ENCODE results near the gene HIPK3.
A peak's percentile ranks its signal among the peaks of the same experiment; 100 is the strongest.
"Not testable (repeated sequence)": the region's sequence is repeated elsewhere in the genome, so short reads cannot be mapped to it uniquely, and the experiment has no call there.

HIPK3 gene

DNA sequence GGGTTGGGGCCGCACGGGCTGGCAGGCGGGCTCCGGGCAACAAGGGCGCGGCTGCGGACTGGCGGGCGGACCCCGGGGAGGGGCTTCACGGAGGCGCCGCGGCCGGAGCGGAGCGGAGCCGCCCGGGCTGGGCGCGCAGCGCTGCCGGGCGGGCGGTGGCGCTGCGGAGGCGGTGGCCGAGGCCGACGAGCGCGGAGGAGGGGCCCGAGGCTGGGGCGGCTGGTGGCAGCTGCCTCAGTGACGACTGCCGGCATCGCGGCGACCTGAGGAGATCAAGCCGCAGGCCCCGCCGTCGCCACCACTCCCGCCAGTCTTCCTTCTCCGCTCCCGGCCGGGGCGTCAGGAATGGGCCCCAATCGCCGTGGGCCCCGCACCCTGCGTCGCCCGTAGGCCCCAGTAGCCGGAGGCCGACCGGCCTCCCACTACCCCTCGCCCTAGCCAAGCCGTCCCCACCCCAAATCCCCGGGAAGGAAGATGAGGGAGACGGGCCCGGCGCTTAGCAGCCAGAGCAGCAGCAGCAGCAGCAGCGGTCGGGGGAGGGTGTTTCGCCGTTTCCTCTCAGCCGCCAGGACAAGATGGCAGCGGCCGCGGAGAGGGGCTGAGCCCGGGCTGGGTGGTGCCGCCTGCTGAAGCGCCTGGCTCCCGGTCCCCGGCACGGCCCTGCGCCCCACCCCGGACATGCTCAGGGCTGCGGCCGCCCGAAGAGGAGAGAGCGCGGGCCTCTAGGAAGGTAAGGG, at the start of gene HIPK3:
Gene HIPK3 (plus strand): TSS at position 222 of the 737 bp plus-strand sequence.
- DNase-seq: peak; percentile 77 to 82

DNA sequence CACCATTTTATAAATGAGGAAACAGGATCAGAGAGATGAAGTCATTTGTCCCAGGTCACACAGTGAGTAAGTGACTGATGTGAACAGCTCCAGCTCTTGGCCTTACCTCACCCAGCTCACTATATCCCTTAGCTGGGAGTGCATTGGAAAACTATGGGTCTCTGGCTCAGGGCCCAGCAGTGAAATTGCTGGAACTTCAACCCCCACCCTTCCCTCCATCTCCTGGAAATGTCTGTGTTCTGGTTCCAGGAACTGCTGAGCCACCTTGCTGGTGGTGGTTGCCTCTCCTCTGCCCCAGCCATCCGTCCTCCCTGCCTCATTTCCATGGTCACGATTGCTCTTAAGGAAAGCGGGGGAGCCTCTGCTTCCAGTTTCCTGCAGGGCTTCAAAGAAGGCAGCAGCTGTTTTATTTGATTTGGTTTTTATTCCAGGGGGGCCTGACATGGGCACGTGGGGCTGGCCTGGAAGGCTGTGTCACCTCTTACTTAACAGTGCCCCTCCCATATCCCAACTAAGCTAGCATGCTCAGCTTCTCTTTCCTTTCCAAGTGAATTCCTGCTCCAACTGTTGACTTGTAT, 49.7 kb upstream of the HIPK3 start:
- DNase-seq: peak in 1 of 2 donors; percentile 51

DNA sequence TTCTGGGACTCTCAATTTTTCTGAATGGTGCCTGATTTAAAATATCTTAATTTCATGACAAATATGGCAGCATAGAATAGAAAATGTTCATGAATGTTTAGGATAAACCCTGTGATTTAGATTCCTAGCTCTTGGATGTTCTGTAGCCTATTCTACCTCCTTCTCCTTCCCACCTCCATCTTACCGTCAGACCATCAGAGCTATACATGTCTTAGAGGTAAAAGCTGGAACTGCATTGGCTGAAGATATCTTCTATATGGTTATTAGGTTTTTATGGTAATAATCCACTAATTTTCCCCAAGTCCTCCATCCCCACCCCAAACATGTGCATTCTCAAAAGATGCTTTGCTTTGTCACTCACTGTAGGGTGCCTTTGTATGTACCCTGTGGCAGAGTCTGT, 49.0 kb upstream of the HIPK3 start:
- DNase-seq: no peak

- peak; percentile 86 to 87 for DNase-seq
These were observed 46.0 kb upstream of the HIPK3 start for GRCh38 chr11:33211153-33211552.

- peak; percentile 75 to 77 for DNase-seq
These were observed 45.6 kb upstream of the HIPK3 start for GRCh38 chr11:33211580-33211979.

- peak; percentile 79 to 96 for DNase-seq
These were observed 43.0 kb upstream of the HIPK3 start for GRCh38 chr11:33214187-33214586.

DNA sequence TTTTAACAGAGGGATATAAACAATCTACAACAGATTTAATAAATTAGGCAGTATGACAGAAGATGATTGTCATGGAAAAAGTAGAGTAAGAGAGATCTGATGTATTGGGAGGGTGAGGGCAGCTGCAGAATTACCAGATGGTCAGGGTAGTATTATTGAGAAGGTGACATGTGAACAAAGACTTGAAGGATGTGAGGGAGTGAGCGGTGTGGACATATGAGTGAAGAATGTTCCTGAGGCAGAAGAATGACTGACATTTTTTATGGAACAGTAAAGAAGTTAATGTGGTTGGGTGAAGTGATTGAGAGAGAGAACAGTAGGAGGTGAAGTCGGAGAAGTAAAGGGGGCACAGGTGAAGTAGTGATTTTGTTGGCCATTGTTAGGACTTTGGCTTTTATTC, 42.4 kb upstream of the HIPK3 start:
- DNase-seq: no peak

GRCh38 chr11:33216676-33217075, 40.5 kb upstream of the HIPK3 start:
- DNase-seq: not testable (repeated sequence)

GRCh38 chr11:33222052-33222750, 35.0 kb upstream of the HIPK3 start:
- DNase-seq: peak in 1 of 2 donors; percentile 34

- peak; percentile 35 to 54 for DNase-seq
These were observed 31.8 kb upstream of the HIPK3 start for GRCh38 chr11:33225371-33225770.

- DNase-seq: peak; percentile 61 to 70
These were observed 29.5 kb upstream of the HIPK3 start for GRCh38 chr11:33227578-33228261.

DNA sequence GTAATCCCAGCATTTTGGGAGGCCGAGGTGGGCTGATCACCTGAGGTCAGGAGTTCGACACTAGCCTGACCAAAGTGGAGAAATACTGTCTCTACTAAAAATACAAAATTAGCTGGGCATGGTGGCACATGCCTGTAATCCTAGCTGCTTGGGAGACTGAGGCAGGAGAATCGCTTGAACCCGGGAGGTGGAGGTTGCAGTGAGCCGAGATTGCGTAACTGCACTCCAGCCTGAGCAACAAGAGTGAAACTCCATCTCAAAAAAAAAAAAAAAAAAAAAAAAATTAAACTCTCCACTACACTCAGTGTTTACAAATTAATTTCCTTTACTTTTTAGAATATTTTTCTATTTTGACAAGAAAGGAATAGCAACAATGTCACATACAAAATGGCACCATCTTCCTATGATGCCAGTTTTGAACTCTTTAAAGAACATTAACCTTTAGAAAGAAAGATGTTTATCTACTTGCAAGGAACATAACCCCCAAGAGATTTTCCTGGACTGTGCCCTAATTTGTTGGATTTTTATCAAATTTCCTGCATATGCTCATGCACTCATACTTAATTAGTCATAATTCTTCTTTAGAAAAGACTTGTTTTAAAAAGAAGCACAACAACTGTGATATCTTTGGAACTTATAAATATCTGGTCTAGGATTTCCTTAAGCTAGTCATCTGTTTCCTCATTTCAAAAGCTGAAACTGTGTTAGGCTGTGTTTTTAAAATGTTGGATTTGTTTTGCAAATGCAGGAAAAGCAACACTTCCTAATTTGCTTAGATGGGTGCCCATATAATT, 22.6 kb upstream of the HIPK3 start:
- DNase-seq: peak; percentile 35 to 48

GRCh38 chr11:33237039-33237597, 20.1 kb upstream of the HIPK3 start:
- DNase-seq: no peak

- no peak for DNase-seq
These were observed 14.6 kb upstream of the HIPK3 start for GRCh38 chr11:33242575-33242974.

DNA sequence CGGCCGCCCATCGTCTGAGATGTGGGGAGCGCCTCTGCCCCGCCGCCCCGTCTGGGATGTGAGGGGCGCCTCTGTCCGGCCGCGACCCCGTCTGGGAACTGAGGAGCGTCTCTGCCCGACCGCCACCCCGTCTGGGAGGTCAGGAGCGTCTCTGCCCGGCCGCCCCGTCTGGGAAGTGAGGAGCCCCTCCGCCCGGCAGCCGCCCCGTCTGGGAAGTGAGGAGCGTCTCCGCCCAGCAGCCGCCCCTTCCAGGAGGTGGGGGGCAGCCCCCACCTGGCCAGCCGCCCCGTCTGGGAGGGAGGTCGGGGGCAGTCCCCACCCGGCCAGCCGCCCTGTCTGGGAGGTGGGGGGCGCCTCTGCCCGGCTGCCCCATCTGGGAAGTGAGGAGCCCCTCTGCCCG, 13.5 kb upstream of the HIPK3 start:
- not testable (repeated sequence) for DNase-seq

- peak; percentile 68 to 88 for DNase-seq
These were observed 8.7 kb upstream of the HIPK3 start for GRCh38 chr11:33248416-33248971.

DNA sequence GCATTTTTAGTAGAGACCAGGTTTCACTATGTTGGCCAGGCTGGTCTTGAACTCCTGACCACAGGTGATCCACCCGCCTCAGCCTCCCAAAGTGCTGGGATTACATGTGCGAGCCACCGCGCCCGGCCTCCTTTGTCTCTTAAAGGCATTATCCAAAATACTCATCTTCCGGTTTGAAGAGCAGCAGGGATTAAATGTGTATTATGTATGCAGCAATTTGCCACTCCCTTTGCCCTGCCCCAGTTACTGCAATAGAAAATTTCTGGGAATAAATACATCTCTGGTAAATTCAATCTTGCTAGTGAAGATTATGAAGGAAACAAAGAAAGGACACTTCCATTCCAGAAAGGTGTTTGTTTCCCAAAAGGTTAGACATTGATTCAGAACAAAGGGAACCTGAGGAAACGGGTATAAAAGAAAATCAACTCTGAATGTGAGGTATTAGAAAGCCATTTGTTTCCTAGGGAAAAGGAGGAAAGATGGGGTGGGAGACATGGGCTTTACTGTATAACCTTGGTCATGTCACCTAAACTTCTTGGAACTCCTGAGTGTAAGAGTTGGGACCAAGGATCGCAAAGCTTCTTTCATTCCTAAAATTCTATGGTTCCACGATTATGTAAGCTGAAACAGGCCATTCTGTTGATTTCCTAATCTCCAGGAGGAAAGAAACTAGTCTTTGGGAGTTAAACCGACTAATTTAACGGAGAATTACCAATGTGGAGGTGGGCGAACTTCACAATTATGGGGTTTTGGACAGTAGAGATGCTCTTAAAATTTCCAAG, 959 bp upstream of the HIPK3 start:
- peak; percentile 54 to 64 for DNase-seq

DNA sequence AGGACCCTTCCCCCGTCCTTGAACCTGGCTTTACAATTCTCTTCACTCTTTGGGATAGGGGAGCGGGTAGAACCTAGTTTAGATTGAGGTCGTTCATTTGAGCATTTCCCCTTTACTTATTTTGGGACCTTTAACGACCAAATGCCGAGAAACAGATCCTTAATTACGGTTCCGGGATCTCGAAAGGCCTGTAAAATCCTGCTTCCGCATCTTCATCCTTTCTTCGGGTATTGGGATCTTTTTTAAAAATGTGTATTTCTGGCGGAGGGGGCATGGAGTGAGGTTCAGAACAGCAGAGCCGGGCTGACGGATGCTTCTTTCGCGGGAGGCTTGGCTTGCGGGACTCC, 395 bp upstream of the HIPK3 start:
- DNase-seq: no peak

- peak; percentile 87 to 96 for DNase-seq
These were observed 883 bp downstream of the HIPK3 start for GRCh38 chr11:33257897-33258630.

DNA sequence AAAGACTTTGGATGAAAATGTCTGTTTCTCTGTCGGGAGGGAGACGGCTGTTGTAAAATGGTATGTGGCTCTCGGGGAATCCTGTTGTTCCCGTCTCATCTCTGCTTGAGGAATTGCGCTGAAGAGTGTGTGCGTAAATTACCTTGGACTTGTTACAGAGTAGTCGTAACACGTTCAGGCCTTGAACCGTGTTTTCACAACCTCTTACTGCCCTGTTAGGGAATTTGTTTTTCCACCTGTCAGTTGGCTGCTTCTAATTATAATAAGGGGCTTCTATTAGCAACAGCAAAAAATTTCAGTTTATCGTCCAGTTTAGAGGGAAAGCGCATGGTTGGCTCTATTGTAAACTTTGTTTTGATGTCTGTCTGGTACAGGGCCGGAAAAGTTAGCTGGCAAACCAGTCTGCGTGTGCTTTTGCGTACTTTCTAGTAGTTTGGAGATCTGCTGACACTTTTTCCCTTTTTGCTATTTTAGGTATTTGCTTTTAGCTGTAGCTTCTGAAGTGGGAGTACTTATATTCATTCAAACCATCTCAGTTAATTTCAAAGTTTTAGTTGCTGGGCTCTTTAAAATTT, 1.5 kb downstream of the HIPK3 start:
- peak; percentile 16 to 32 for DNase-seq

Measured in inflammatory macrophage treated with lipopolysaccharide for 1 hour (primary cell).